LNCAP (cell line): Measurements from ENCODE around the gene ARID5B.

Experiments
- CTCF ChIP-seq: fragments of 450-650 bp; IDR thresholded peaks from 2 replicates; pipeline ENCODE4 v1.5.1; 2017; ENCODE audit warnings: mild to moderate bottlenecking

The ARID5B gene

GRCh38 chr10:61911425-61911824 lies 9.9 kb downstream of the ARID5B start:
- no peak for TF ChIP-seq CTCF

GRCh38 chr10:61912981-61913380 lies 11.5 kb downstream of the ARID5B start:
- TF ChIP-seq CTCF, result no peak

- TF ChIP-seq CTCF, result no peak
Observed at GRCh38 chr10:61918140-61918539, 16.6 kb downstream of the ARID5B start.

GRCh38 chr10:61918989-61919388 lies 17.5 kb downstream of the ARID5B start:
- no peak for TF ChIP-seq CTCF

- no peak for TF ChIP-seq CTCF
Observed at GRCh38 chr10:61919646-61920215, 18.2 kb downstream of the ARID5B start.

GRCh38 chr10:61921143-61921542 lies 19.6 kb downstream of the ARID5B start:
- TF ChIP-seq CTCF, result no peak

GRCh38 chr10:61923210-61923949 lies 21.9 kb downstream of the ARID5B start:
- TF ChIP-seq CTCF, result no peak
